ENCODE data around the gene LAMB4. TPM values are rescaled to one million over a fixed set of nuclear protein-coding genes. Genes with fewer than 3 reads are reported as not detected.

LAMB4 gene
- 1 to 10 TPM in 1 of 2 experiments, under 1 TPM in 1; 0.27 to 1.4 TPM for total RNA-seq
- polyA plus RNA-seq, result not detected
- total RNA-seq, result 0.07 to 0.50 (median 0.22) reads per million in 6 experiments

- no peaks in the 10 kb centered on the region for H3K27me3 Mint-ChIP-seq
- DNase-seq (no peak), ATAC-seq (no peak)
- no peak within 1 kb of the TSS for H3K27ac Mint-ChIP-seq
- peaks cover 4 to 6% (median 5%) of the 10 kb centered on the region in 4 donors for H3K4me1 Mint-ChIP-seq
- H3K4me3 Mint-ChIP-seq, result no peak within 1 kb of the TSS
- POLR2A ChIA-PET, result no interaction called here
- H3K36me3 Mint-ChIP-seq, result no peaks in the 10 kb centered on the region
- H3K9me3 Mint-ChIP-seq, result no peaks in the 10 kb centered on the region
Observed at GRCh38 chr7:108130261-108130660, at the start of gene LAMB4. LAMB4 (minus strand) TSS chr7:108130361; CDS start chr7:108123164, 7,197 bp downstream.

GRCh38 chr7:108178398-108178797 lies 48.2 kb upstream of the LAMB4 start:
- no peaks in the 10 kb centered on the region for H3K9me3 Mint-ChIP-seq
- no peak overlapping the region for H3K4me3 Mint-ChIP-seq
- H3K27ac Mint-ChIP-seq, result no peak overlapping the region
- POLR2A ChIA-PET, result no interaction called here
- H3K4me1 Mint-ChIP-seq, result no peaks in the 10 kb centered on the region
- peaks cover 0 to 3% (median 0%) of the 10 kb centered on the region in 5 donors for H3K27me3 Mint-ChIP-seq
- no peak for DNase-seq
- ATAC-seq, result no peak
- H3K36me3 Mint-ChIP-seq, result peaks cover 9 to 58% (median 22%) of the 10 kb centered on the region in 3 donors

- Mint-ChIP-seq H3K27ac (no peak overlapping the region), H3K9me3 (no peaks in the 10 kb centered on the region), H3K27me3 (no peaks in the 10 kb centered on the region), H3K4me3 (no peak overlapping the region), H3K36me3 (peaks cover 0 to 12% (median 0%) of the 10 kb centered on the region in 3 donors), H3K4me1 (peaks cover 0 to 1% (median 0%) of the 10 kb centered on the region in 4 donors)
- no peak for DNase-seq
- no peak for ATAC-seq
- POLR2A ChIA-PET, result no interaction called here
Observed at GRCh38 chr7:108171164-108171563, 41.0 kb upstream of the LAMB4 start.

- Mint-ChIP-seq H3K27me3 (no peaks in the 10 kb centered on the region), H3K4me3 (no peak overlapping the region), H3K36me3 (peaks cover 0 to 10% (median 0%) of the 10 kb centered on the region in 3 donors), H3K9me3 (no peaks in the 10 kb centered on the region), H3K27ac (no peak overlapping the region), H3K4me1 (peaks cover 0 to 1% (median 0%) of the 10 kb centered on the region in 4 donors)
- ATAC-seq, result no peak
- DNase-seq, result no peak
- POLR2A ChIA-PET, result no interaction called here
Observed at GRCh38 chr7:108170251-108170650, 40.1 kb upstream of the LAMB4 start.

- Mint-ChIP-seq H3K4me3 (no peak overlapping the region), H3K9me3 (peaks cover 0 to 12% (median 0%) of the 10 kb centered on the region in 9 donors), H3K27ac (no peak overlapping the region), H3K36me3 (no peaks in the 10 kb centered on the region), H3K4me1 (peaks cover 0 to 3% (median under 1%) of the 10 kb centered on the region in 4 donors), H3K27me3 (no peaks in the 10 kb centered on the region)
- ATAC-seq (no peak), DNase-seq (no peak)
- POLR2A ChIA-PET, result no interaction called here
Observed at GRCh38 chr7:108167460-108167859, 37.3 kb upstream of the LAMB4 start.

GRCh38 chr7:108166687-108167086 lies 36.5 kb upstream of the LAMB4 start:
- no peak overlapping the region for H3K4me3 Mint-ChIP-seq
- H3K9me3 Mint-ChIP-seq, result peaks cover 0 to 12% (median 0%) of the 10 kb centered on the region in 9 donors
- ATAC-seq (no peak), DNase-seq (no peak)
- H3K4me1 Mint-ChIP-seq, result peaks cover 0 to 3% (median under 1%) of the 10 kb centered on the region in 4 donors
- no peaks in the 10 kb centered on the region for H3K27me3 Mint-ChIP-seq
- POLR2A ChIA-PET, result no interaction called here
- no peaks in the 10 kb centered on the region for H3K36me3 Mint-ChIP-seq
- H3K27ac Mint-ChIP-seq, result no peak overlapping the region

- peaks cover 0 to 3% (median 0%) of the 10 kb centered on the region in 5 donors for H3K27me3 Mint-ChIP-seq
- POLR2A ChIA-PET, result no interaction called here
- no peak overlapping the region for H3K4me3 Mint-ChIP-seq
- H3K4me1 Mint-ChIP-seq, result peaks cover 0 to 3% (median 0%) of the 10 kb centered on the region in 4 donors
- ATAC-seq (no peak), DNase-seq (no peak)
- no peaks in the 10 kb centered on the region for H3K36me3 Mint-ChIP-seq
- H3K9me3 Mint-ChIP-seq, result peaks cover 0 to 12% (median 0%) of the 10 kb centered on the region in 9 donors
- H3K27ac Mint-ChIP-seq, result no peak overlapping the region
Observed at GRCh38 chr7:108165723-108166122, 35.6 kb upstream of the LAMB4 start.

- no peak overlapping the region for H3K4me3 Mint-ChIP-seq
- ATAC-seq (no peak), DNase-seq (no peak)
- H3K36me3 Mint-ChIP-seq, result peaks cover 0 to under 1% (median 0%) of the 10 kb centered on the region in 3 donors
- POLR2A ChIA-PET, result no interaction called here
- peaks cover 0 to 12% (median 0%) of the 10 kb centered on the region in 9 donors for H3K9me3 Mint-ChIP-seq
- H3K4me1 Mint-ChIP-seq, result peaks cover 0 to 3% (median 0%) of the 10 kb centered on the region in 4 donors
- peaks cover 0 to 3% (median 0%) of the 10 kb centered on the region in 5 donors for H3K27me3 Mint-ChIP-seq
- no peak overlapping the region for H3K27ac Mint-ChIP-seq
Observed at GRCh38 chr7:108164946-108165345, 34.8 kb upstream of the LAMB4 start.

GRCh38 chr7:108164342-108164741 lies 34.2 kb upstream of the LAMB4 start:
- POLR2A ChIA-PET, result no interaction called here
- Mint-ChIP-seq H3K27me3 (peaks cover 0 to 4% (median 0%) of the 10 kb centered on the region in 5 donors), H3K4me1 (peaks cover 0 to 3% (median 0%) of the 10 kb centered on the region in 4 donors), H3K9me3 (peaks cover 0 to 12% (median 0%) of the 10 kb centered on the region in 9 donors), H3K4me3 (no peak overlapping the region), H3K36me3 (peaks cover 0 to 5% (median 4%) of the 10 kb centered on the region in 3 donors), H3K27ac (peak overlapping the region in 1 of 10 donors; percentile 69)
- no peak for ATAC-seq
- no peak for DNase-seq

- Mint-ChIP-seq H3K36me3 (peaks cover 0 to 41% (median 33%) of the 10 kb centered on the region in 3 donors), H3K4me3 (no peak overlapping the region), H3K9me3 (peaks cover 0 to 9% (median 0%) of the 10 kb centered on the region in 9 donors), H3K27ac (no peak overlapping the region), H3K27me3 (peaks cover 0 to 6% (median 0%) of the 10 kb centered on the region in 5 donors), H3K4me1 (peaks cover 0 to 3% (median 0%) of the 10 kb centered on the region in 4 donors)
- ATAC-seq (no peak), DNase-seq (no peak)
- POLR2A ChIA-PET, result no interaction called here
Observed at GRCh38 chr7:108158776-108159175, 28.6 kb upstream of the LAMB4 start.

- ATAC-seq, result no peak
- H3K27me3 Mint-ChIP-seq, result peaks cover 0 to 6% (median 0%) of the 10 kb centered on the region in 5 donors
- no peak overlapping the region for H3K4me3 Mint-ChIP-seq
- POLR2A ChIA-PET, result no interaction called here
- no peaks in the 10 kb centered on the region for H3K9me3 Mint-ChIP-seq
- H3K4me1 Mint-ChIP-seq, result no peaks in the 10 kb centered on the region
- H3K36me3 Mint-ChIP-seq, result peaks cover 0 to 44% (median 33%) of the 10 kb centered on the region in 3 donors
- no peak overlapping the region for H3K27ac Mint-ChIP-seq
- DNase-seq, result no peak
Observed at GRCh38 chr7:108157606-108158335, 27.6 kb upstream of the LAMB4 start.

GRCh38 chr7:108156897-108157605 lies 26.9 kb upstream of the LAMB4 start:
- Mint-ChIP-seq H3K4me1 (no peaks in the 10 kb centered on the region), H3K27ac (no peak overlapping the region), H3K9me3 (no peaks in the 10 kb centered on the region), H3K27me3 (peaks cover 0 to 6% (median 0%) of the 10 kb centered on the region in 5 donors), H3K4me3 (no peak overlapping the region), H3K36me3 (peaks cover 0 to 49% (median 33%) of the 10 kb centered on the region in 3 donors)
- ATAC-seq (no peak), DNase-seq (no peak)
- POLR2A ChIA-PET, result no interaction called here

GRCh38 chr7:108152198-108152597 lies 22.0 kb upstream of the LAMB4 start:
- H3K4me1 Mint-ChIP-seq, result no peaks in the 10 kb centered on the region
- no peaks in the 10 kb centered on the region for H3K9me3 Mint-ChIP-seq
- ATAC-seq (no peak), DNase-seq (no peak)
- H3K27ac Mint-ChIP-seq, result no peak overlapping the region
- H3K4me3 Mint-ChIP-seq, result no peak overlapping the region
- H3K36me3 Mint-ChIP-seq, result peaks cover 0 to 60% (median 26%) of the 10 kb centered on the region in 3 donors
- H3K27me3 Mint-ChIP-seq, result no peaks in the 10 kb centered on the region
- POLR2A ChIA-PET, result no interaction called here

Measured in naive thymus-derived CD8-positive, alpha-beta T cell (primary cell).